ENCODE measurements around the gene MYOCD. TPM values are rescaled to one million over a fixed set of nuclear protein-coding genes. Genes with fewer than 3 reads are reported as not detected.
A peak's percentile ranks its signal among the peaks of the same experiment; 100 is the strongest.

Gene MYOCD
- total and polyA plus RNA-seq, 2 of the 13 experiments (the other 11 are each of a cell fraction or from before 2014, with no cell fraction given) = not detected

DNA sequence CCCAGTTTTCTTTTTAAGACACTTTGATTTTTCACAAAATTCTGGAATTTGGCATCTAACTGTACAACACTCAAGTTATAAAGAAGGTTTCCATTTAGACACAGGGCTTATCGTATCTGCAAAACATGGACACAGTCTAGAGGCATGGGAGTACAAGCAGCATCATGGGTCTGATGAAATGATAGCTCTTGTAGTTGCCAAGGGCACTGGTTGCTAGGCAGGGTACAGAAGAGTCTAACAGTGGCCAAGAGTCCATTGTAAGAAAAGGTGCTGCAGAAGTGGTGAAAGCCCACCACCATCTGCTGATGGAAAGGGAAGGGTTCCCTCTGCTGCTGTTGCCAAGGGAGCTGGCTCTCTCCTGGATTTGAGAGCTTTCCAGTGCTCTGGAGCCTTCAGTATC lies 20.8 kb downstream of the MYOCD start:
- peaks cover 0 to 3% of the 10 kb centered on the region in 2 experiments; a peak in 2 of 5 replicates for H3K27me3 ChIP-seq (ENCODE audit: control insufficient read depth in 1 of 2, insufficient read depth in 2 of 2, low read length in 2 of 2)
- TF ChIP-seq, protein P1, sequence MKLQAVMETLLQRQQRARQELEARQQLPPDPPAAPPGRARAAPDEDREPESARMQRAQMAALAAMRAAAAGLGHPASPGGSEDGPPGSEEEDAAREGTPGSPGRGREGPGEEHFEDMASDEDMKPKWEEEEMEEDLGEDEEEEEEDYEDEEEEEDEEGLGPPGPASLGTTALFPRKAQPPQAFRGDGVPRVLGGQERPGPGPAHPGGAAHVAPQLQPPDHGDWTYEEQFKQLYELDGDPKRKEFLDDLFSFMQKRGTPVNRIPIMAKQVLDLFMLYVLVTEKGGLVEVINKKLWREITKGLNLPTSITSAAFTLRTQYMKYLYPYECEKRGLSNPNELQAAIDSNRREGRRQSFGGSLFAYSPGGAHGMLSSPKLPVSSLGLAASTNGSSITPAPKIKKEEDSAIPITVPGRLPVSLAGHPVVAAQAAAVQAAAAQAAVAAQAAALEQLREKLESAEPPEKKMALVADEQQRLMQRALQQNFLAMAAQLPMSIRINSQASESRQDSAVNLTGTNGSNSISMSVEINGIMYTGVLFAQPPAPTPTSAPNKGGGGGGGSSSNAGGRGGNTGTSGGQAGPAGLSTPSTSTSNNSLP (IDR thresholded peaks at IDR 0.05; ENCODE audit: low read depth, low read length) = no peak
- TF ChIP-seq SRF (IDR thresholded peaks at IDR 0.05; ENCODE audit: low read depth, low read length) (no peak), GPN1 (CRISPR knock-in tag; IDR thresholded peaks at IDR 0.05; ENCODE audit: borderline replicate concordance) (no peak), ATF7-NPFF (CRISPR knock-in tag; IDR thresholded peaks at IDR 0.05; ENCODE audit: low read depth) (no peak), ZNF160 (CRISPR knock-in tag; IDR thresholded peaks at IDR 0.05) (no peak), SMAD9 (CRISPR knock-in tag; IDR thresholded peaks at IDR 0.05) (no peak), ZNF558 (CRISPR knock-in tag; IDR thresholded peaks at IDR 0.05; ENCODE audit: borderline replicate concordance) (no peak)
- no peaks in the 10 kb centered on the region for H3K36me3 ChIP-seq (replicated peaks in 1 of 2; ENCODE audit: control insufficient read depth in 1 of 2, insufficient read depth in 2 of 2, low read length in 2 of 2)
- H3K4me2 ChIP-seq (ENCODE audit: low read depth, low read length) = no peak overlapping the region
- no peaks in the 10 kb centered on the region for H3K4me1 ChIP-seq (ENCODE audit: insufficient read depth, low read length)
- 0% methylated on average over 1 of the region's 1 CpG for WGBS (ENCODE audit: low lambda C conversion rate)
- DNase-seq (ENCODE audit: low spot score) (no peak), ATAC-seq (no peak), FAIRE-seq (no peak)
- ChIA-PET POLR2A (no interaction called here), CTCF (ENCODE audit: low intra/inter-chr PET ratio, low total read pairs) (no interaction called here)
- no peaks in the 10 kb centered on the region for H3K9me3 ChIP-seq (ENCODE audit: low read length)
- intact Hi-C loops (cut with micrococcal nuclease; ENCODE audit: unreplicated experiment) = no loop called here
- in situ Hi-C loops (cut with HindIII; ENCODE audit: extremely low pct_ligation_motif_present, low pct_unique_long_range_greater_than_20kb) = no loop called here
- no peak overlapping the region for H3K9ac ChIP-seq (ENCODE audit: insufficient read depth, low read depth, low read length)
- no TSS peak for BruUV-seq (replicated peaks)
- H3K27ac ChIP-seq (ENCODE audit: extremely low read length, insufficient read depth, low read length) = no peak overlapping the region
- no peak overlapping the region for H3K4me3 ChIP-seq (replicated peaks in 1 of 3; ENCODE audit: insufficient read depth in 1 of 3, low read depth in 2 of 3, low read length in 3 of 3)
- no peaks in the 10 kb centered on the region for H4K20me1 ChIP-seq (ENCODE audit: insufficient read depth, low read length)
- H2AFZ ChIP-seq (ENCODE audit: low read length) = no peak overlapping the region
- H3K79me2 ChIP-seq (ENCODE audit: insufficient read depth, low read length) = no peaks in the 10 kb centered on the region

- Histone ChIP-seq H3K9me3 (ENCODE audit: low read length) (no peaks in the 10 kb centered on the region), H2AFZ (ENCODE audit: low read length) (no peak overlapping the region), H3K4me2 (ENCODE audit: low read depth, low read length) (no peak overlapping the region), H3K9ac (ENCODE audit: insufficient read depth, low read depth, low read length) (no peak overlapping the region), H3K4me1 (ENCODE audit: insufficient read depth, low read length) (no peaks in the 10 kb centered on the region), H3K27ac (ENCODE audit: extremely low read length, insufficient read depth, low read length) (no peak overlapping the region), H4K20me1 (ENCODE audit: insufficient read depth, low read length) (no peaks in the 10 kb centered on the region), H3K36me3 (replicated peaks in 1 of 2; ENCODE audit: control insufficient read depth in 1 of 2, insufficient read depth in 2 of 2, low read length in 2 of 2) (no peaks in the 10 kb centered on the region), H3K79me2 (ENCODE audit: insufficient read depth, low read length) (no peaks in the 10 kb centered on the region), H3K4me3 (replicated peaks in 1 of 3; ENCODE audit: insufficient read depth in 1 of 3, low read depth in 2 of 3, low read length in 3 of 3) (no peak overlapping the region), H3K27me3 (ENCODE audit: control insufficient read depth in 1 of 2, insufficient read depth in 2 of 2, low read length in 2 of 2) (peaks cover 0 to under 1% of the 10 kb centered on the region in 2 experiments; a peak in 2 of 5 replicates)
- ATAC-seq = no peak
- no peak for DNase-seq (ENCODE audit: low spot score)
- FAIRE-seq = no peak
- WGBS (ENCODE audit: low lambda C conversion rate) = under 1% methylated on average over 3 of the region's 3 CpGs
- intact Hi-C loops (cut with micrococcal nuclease; ENCODE audit: unreplicated experiment) = no loop called here
- no TSS peak for BruUV-seq (replicated peaks)
- in situ Hi-C loops (cut with HindIII; ENCODE audit: extremely low pct_ligation_motif_present, low pct_unique_long_range_greater_than_20kb) = no loop called here
- POLR2A ChIA-PET = no interaction called here
- CTCF ChIA-PET (ENCODE audit: low intra/inter-chr PET ratio, low total read pairs) = no interaction called here
- TF ChIP-seq ATM (IDR thresholded peaks at IDR 0.05; ENCODE audit: borderline replicate concordance) (0 out of 2 replicates have a peak, but pooled peaks have one; percentile 22), ARID2 (CRISPR knock-in tag; IDR thresholded peaks at IDR 0.05; ENCODE audit: borderline replicate concordance) (no peak), ZNF790 (CRISPR knock-in tag; IDR thresholded peaks at IDR 0.05; ENCODE audit: borderline replicate concordance) (no peak), ZNF556 (CRISPR knock-in tag; IDR thresholded peaks at IDR 0.05; ENCODE audit: borderline replicate concordance) (no peak), AHR (CRISPR knock-in tag; IDR thresholded peaks at IDR 0.05) (no peak)
Measured at GRCh38 chr17:12688382-12688781, 22.7 kb downstream of the MYOCD start.

Measured in HepG2 (cell line).